ENCODE results near the gene COL6A6.
"Not testable (repeated sequence)": the region's sequence is repeated elsewhere in the genome, so short reads cannot be mapped to it uniquely, and the experiment has no call there.

The COL6A6 gene

DNA sequence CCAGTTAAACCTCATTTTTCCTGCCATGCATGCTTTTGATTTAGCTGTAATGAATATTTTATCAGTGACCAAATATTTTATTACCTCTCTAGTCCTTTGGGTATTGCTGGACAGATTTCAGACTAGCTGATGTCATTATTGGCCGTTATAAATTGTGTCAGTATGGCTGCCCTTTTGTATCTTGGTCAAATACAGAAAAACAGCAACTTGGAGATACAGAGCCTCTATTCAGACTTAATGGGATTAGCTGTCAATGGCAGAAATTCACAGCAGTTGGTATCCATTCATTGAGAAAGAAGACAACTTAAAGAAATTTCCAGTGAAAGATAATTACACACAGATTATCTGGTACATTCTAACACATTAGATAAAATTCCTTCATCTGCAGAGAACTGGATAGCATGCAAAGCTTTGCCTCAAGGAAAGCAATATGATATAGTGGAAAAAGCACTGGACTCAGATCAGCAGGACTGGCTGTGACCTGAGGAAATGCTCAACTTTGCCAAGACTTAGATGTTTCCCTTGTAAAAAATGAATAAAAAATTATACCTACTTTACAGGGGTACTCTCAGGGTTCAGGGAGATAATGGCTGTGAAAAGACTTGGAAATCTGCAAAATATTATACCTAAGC, 20.8 kb downstream of the COL6A6 start:
- no peak for DNase-seq (ENCODE audit: low read depth, low spot score)

DNA sequence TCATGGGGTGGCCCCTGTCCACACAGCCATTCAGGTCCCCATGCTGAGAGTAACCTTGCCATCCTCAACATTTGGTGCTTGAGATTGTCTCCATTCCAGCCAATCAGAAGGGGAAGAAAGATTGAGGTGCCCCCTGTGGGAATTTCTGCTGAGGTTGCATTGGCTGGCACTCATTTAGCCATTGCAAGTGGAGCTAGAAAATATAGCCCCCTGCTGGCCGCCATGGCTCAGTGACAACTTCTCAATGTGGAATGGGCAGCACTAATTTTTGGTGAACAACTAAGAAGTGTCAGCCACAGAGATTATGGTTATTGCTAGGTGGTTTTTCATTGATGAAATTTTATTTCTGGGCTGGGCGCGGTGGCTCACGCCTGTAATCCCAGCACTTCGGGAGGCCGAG, 22.0 kb downstream of the COL6A6 start:
- peak; percentile 53 for DNase-seq (ENCODE audit: low read depth, low spot score)

DNA sequence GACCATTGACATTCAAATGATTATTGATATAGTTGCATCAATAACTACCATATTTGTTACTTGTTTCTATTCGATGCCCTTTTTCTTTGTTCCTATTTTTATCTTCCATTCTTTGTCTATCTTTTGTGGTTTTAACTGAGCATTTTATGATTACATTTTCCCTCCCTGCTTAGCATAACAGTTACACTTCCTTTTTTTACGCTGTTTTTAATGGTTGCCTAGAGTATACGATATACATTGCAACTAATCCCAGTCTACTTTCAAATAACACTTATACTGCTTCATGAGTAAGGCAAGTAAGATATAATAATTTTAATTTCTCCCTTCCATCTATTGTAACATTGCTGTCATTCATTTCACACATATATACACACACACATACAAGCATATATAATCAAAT, 26.3 kb downstream of the COL6A6 start:
- DNase-seq (ENCODE audit: low read depth, low spot score) = no peak

DNA sequence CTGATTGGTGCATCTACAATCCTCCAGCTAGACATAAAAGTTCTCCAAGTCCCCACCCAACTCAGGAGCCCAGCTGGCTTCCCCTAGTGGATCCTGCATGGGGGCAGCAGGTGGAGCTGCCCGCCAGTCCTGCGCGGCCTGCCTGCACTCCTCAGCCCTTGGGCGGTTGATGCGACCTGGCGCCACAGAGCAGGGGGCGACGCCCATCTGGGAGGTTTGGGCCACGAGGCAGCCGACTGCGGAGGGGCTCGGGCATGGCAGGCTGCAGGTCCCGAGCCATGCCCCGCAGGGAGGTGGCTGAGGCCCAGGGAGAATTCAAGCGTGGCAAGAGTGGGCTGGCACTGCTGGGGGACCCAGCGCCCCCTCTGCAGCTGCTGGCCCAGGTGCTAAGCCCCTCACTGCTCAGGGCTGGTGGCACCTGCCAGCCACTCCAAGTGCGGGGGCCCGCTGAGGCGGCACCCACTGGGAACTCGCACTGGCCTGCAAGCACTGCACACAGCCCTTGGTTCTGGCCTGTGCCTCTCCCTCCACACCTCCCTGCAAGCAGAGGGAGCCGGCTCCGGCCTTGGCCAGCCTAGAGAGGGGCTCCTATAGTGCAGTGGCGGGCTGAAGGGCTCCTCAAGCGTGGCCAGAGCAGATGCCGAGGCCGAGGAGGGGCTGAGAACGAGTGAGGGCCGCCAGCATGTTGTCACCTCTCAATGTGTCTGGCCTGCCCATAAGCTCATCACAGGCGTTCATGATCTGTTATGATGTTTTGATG, 30.1 kb downstream of the COL6A6 start:
- DNase-seq (ENCODE audit: low read depth, low spot score) = no peak

DNA sequence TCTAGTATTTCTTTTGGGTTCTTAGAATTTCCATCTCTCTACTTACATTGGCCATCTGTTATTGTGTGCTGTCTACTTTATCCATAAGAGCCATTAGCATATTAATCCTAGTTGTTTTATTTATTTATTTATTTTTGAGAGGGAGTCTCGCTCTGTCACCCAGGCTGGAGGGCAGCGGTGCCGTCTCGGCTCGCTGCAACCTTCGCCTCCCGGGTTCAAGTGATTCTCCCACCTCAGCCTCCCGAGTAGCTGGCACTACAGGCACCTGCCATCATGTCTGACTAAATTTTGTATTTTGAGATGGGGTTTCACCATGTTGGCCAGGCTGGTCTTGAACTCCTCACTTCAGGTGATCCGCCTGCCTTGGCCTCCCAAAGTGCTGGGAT, 30.7 kb downstream of the COL6A6 start:
- not testable (repeated sequence) for DNase-seq (ENCODE audit: low read depth, low spot score)

DNA sequence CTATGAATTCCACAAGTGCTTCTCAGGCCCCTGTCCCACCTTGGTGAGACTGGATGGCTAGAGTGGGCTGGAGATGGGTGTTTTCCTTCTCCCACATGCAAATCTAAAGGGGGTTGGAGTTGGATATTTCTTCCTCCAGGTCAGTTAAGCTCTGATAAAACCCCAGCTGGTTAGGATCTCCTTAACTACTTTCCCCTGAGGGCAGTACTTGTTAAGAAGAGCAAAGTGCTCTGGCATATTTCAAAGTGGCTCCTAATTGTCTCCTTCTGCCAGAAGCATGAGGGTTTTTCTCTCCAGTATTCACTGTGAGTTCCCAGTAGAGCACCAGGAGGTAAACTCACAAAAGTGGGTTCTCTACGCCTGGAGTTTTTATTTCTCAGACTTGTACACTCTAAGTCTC, 31.4 kb downstream of the COL6A6 start:
- peak; percentile 79 for DNase-seq (ENCODE audit: low read depth, low spot score)

DNA sequence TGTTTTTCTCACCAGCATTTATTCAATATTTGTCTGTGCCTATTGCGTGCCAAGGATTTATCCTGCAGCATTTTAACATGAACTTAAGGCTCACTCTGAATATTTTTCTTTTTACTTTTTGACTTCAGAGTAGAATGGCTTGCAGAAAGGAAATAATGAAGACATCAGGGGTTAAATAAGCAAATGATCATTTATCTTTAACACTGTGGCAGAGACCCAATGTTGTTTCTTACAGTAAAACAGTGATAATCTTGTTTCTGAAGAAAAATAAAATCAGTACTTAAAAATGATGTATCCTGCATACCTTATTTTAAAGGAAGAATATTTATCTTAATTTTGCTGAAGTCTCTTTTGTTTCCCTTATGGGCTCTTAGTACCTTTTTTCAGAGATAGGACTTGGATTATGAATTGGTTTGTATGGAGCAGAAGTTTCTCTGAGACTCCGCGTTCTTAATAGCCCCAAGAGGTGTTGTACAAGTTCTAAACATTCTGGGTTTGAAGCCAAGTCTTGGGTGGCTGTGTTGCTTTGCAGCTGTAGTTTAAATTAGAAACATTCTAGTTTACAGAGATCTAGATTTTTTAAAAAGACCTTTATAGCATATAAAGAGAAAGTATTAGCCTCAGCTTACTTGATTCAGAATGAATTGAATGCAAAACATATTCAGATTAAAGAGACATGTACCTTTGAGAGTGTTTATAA, 40.5 kb downstream of the COL6A6 start:
- DNase-seq (ENCODE audit: low read depth, low spot score) = no peak

DNA sequence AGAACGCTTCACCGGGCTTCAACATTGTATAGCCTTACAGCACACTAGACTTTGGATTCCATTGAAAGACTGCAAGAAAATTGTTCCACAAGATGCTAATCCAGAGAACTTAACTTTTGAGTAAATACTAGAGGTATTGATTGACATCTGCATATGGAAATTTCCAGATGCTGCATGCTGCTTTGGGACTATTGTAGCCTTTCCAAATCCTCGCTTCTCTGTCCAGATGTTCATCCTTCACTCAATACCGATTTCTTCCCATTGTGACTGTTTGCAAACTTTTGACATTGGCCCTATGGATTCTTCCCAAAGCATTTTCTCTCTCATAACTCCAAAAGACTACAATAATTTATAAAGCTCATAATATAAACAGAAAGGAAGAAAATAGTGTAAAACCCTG, 41.4 kb downstream of the COL6A6 start:
- no peak for DNase-seq (ENCODE audit: low read depth, low spot score)

DNA sequence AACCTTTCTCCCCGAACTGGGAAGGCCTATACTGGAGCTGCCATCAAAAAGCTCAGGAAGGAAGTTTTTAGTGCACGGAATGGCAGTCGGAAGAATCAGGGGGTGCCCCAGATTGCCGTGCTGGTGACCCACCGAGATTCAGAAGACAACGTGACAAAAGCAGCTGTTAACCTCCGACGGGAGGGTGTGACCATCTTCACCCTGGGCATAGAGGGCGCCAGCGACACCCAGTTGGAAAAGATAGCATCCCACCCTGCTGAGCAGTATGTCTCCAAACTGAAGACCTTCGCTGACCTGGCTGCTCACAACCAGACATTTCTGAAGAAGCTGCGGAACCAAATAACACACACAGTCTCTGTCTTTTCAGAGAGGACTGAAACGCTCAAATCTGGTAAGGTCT, 48.2 kb downstream of the COL6A6 start:
- DNase-seq (ENCODE audit: low read depth, low spot score) = no peak

Data from ELF-1 (cell line).